GM06990 (cell line): ENCODE measurements around the gene DPM3.

Experiments
- DNase-seq: peaks from one replicate; pipeline ENCODE4 v3.0.0-alpha.2; 2011; ENCODE audit not compliant: insufficient read length; ENCODE audit errors: extremely low read depth
- H3K27me3 ChIP-seq: replicated peaks from 2 replicates; pipeline ENCODE4 v1.6.0; 2011; ENCODE audit warnings: low read length; ENCODE audit not compliant: control insufficient read depth, insufficient read depth
- H3K36me3 ChIP-seq: 2 replicates; pipeline ENCODE4 v1.5.1; 2011; ENCODE audit warnings: low read length; ENCODE audit not compliant: control insufficient read depth, insufficient read depth
- H3K4me3 ChIP-seq: replicated peaks from 2 replicates; pipeline ENCODE4 v1.5.1; 2011; ENCODE audit warnings: low read depth, mild to moderate bottlenecking, control low read depth, low read length
- TF ChIP-seq, protein P1 (sequence below): IDR thresholded peaks from 2 replicates; pipeline ENCODE4 v1.5.1; 2011; ENCODE audit warnings: low read length, control low read depth, mild to moderate bottlenecking, inconsistent platforms; ENCODE audit not compliant: insufficient read depth, poor library complexity, severe bottlenecking

The DPM3 gene

DNA sequence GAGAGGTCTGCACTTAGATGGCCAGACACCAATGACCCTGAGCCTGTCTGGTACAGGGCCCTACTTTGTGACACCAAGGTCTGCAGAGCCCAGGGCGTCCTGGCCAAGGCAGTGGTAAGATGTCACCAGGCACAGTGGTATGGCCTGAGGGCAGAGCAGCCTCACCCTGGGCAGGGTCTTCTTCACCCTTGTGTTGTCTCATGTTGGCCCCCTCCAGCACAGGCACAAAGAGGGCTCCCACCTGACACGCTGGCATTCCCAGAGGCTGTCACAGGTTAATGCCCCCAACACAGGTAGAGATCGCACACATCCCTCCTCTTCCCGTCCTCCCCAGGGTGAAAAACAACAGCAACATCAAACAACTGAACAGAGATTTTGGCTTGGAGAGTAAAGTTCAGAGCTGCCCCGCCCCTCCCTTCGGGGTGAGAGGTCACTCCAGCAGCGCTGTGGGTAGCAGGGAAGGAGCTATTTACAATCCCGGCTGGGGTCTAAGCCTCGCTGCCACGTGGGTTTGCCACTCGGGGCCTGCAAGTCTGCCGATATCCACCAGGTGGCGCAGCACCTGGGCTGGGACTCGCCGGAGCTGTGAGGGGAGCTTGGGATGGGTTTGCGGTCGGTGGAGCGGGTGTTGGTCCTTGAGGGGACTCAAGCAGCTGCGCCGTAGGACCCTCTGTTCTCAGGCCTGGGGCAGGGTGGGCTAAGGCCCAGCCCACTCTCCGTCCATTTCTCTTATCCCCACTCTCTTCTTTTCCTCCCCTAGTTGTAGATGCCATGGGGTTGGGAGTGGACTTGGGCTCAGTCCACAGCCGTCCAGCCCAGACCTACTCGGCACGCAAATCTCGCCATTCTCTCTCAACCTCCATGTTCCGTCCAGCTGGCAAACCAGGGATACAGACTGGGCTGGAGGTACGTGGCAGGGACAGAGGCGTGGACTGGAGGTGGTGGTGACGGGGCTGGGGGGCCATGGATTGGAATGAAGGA lies 49.0 kb downstream of the DPM3 start:
- DNase-seq = peak; percentile 73

More for the DNA sequence above, 49.0 kb downstream of the DPM3 start:
- Histone ChIP-seq H3K4me3 (no peak overlapping the region), H3K27me3 (peaks cover 1% of the 10 kb centered on the region), H3K36me3 (no peaks in the 10 kb centered on the region)
- TF ChIP-seq, protein P1, sequence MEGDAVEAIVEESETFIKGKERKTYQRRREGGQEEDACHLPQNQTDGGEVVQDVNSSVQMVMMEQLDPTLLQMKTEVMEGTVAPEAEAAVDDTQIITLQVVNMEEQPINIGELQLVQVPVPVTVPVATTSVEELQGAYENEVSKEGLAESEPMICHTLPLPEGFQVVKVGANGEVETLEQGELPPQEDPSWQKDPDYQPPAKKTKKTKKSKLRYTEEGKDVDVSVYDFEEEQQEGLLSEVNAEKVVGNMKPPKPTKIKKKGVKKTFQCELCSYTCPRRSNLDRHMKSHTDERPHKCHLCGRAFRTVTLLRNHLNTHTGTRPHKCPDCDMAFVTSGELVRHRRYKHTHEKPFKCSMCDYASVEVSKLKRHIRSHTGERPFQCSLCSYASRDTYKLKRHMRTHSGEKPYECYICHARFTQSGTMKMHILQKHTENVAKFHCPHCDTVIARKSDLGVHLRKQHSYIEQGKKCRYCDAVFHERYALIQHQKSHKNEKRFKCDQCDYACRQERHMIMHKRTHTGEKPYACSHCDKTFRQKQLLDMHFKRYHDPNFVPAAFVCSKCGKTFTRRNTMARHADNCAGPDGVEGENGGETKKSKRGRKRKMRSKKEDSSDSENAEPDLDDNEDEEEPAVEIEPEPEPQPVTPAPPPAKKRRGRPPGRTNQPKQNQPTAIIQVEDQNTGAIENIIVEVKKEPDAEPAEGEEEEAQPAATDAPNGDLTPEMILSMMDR = peak; percentile 97
